HG03439 (cell line): ENCODE data around the gene STOM.

Experiments
- ATAC-seq: cut with Tn5 transposase; IDR thresholded peaks from one replicate; pipeline ENCODE4 v1.9.1; 2021; ENCODE audit warnings: mild to moderate bottlenecking, moderate library complexity; ENCODE audit not compliant: unreplicated experiment

Gene STOM

DNA sequence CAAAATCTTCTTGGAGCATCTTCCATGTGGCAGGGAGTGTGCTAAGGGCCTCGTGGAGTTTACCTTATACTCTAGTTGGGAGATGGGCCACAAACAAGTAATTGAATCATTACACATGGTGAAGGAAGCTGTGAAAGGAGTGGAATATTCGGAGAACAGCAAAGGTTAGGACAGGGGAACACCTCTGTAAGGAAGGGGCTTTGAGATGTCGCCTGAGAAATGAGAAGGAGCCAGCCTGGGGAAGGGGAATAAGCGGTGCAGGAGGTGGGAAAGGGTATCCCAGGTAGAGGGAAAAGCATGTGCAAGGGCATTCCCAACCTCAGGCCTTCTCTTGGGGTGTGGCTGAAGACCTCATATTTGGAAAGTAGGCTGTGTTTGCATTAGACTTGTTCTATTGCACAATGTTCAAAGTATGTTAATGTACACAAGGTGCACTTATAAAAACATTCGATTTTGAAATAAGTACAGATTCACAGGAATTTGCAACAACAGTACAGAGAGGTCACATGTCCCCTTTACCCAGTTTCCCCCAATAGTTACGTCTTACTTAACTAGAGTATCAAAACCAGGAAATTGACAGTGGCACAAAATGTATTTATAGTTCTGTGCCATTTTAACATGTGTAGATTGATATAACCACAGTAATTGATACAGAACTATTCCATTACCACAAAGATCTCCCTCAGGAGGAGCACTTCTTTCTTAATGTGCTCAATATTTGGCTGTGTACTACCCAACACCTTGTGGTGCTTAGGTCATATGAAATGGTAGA, 2.4 kb upstream of the STOM start:
- ATAC-seq: no peak

GRCh38 chr9:121371495-121372061, 1.5 kb upstream of the STOM start:
- no peak for ATAC-seq

DNA sequence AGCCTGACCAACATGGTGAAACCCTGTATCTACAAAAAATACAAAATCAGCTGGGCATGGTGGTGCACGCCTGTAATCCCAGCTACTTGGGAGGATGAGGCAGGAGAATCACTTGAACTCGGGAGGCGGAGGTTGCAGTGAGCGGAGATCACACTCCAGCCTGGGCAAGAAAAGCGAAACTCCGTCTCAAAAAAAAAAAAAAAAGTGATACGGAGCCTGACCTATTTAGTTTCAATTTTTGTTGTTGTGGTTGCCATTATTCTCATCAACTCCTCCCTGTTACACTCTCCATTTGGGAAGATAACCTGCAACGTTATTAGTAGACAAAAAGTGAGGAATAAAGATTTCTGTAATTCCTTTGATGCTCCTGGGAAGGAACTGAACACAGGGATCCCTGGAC, 1.3 kb downstream of the STOM start:
- ATAC-seq: no peak

DNA sequence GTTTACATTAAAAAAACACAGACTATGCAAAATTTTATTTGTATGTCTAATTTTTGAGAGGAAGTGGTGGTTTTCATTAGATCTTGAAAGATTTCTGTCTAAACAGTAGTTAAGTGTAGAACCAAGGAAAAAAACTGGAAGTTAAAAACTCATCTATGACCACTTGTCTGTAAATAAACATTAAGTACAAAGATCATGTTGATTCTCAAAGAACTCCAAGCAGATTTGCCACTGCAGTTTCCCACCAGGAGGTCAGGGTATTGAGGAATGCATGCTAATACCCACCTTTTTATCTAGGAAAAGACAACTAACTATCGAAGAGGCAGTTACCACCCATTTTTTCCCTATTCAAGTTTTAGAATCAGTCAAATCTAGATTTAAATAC, 1.9 kb downstream of the STOM start:
- no peak for ATAC-seq

GRCh38 chr9:121367306-121368137, 2.5 kb downstream of the STOM start:
- no peak for ATAC-seq

DNA sequence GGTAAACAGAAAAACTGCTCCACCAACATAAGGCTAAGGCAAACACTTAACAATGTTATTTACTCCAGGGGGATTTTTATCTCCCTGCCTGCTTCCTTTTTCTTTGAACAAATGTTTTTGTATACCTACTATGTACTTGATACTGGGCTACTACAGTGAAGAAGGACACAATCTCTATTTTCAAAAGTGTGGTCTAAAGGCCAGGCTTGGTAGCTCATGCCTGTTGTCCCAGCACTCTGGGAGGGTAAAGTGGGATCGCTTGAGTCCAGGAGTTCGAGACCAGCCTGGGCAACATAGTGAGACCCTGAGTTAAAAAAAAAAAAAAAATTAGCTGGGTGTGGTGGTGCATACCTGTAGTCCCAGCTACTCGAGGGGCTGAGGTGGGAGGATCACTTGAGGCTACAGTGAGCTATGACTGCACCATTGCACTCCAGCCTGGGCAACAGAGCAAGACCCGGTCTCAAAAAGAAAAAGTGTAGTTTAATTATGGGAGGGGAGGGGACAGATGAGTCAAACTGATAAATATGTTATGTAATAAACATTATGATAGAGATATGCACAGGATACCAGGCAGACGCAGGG, 3.3 kb downstream of the STOM start:
- ATAC-seq: no peak

DNA sequence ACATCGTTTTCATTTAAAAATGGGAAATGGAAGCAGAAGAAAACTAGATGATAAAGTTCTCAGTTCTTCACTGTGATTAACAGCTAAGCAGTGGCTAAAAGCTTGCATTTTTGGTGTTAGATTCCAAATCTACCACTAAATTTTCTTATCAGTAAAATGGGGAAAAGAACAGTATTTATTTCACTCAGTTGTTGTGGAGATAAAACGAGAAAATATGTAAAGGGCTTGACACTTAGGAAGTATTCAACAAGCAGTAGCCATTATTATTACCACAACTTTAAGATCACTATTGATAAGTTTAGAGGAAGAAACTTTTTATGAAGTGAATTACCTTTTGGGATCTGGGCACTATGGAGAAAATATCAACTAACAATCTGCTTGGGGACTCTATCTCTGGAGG, 4.5 kb downstream of the STOM start:
- no peak for ATAC-seq

GRCh38 chr9:121364886-121365285, 5.2 kb downstream of the STOM start:
- no peak for ATAC-seq

DNA sequence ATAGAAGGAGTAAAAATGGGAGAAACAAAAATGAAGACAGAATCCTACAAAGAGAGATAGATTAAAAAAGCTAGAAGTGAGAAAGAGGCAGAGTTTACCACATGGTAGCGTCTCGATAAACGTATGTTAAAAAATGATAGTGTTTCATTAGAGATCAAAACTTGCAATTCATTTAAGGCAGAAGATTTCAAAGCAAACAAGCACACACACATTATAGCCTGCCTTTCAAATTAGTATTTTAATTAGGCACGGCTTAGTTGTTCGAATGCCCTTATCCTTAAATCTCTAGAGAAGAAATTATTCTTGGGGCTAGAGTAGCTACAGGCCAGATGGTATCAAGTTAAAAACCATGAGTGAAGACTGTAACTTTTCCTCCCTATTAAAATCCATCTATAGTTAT, 6.0 kb downstream of the STOM start:
- no peak for ATAC-seq

DNA sequence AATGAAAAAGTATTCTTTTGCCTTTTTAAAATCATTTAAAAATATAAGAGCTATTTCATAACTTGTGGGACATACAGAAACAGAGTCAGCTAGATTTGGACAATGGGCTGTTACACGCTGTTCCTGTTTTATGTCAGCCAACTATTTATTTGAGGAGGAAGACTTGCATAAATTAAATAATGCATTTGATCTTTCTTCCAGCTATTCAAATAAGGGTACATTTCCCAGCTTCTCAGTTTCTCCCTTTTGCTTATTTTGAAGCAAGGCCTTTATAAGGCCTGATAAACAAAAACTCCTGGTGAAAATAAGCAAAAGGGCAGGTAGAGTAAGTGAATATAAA, 6.5 kb downstream of the STOM start:
- ATAC-seq: no peak

GRCh38 chr9:121362813-121363621, 7.0 kb downstream of the STOM start:
- no peak for ATAC-seq

- ATAC-seq: no peak
Measured at GRCh38 chr9:121360601-121361374, 9.3 kb downstream of the STOM start.

- no peak for ATAC-seq
Measured at GRCh38 chr9:121359351-121360294, 10.4 kb downstream of the STOM start.

- no peak for ATAC-seq
Measured at GRCh38 chr9:121358751-121359150, 11.3 kb downstream of the STOM start.

- ATAC-seq: no peak
Measured at GRCh38 chr9:121357011-121357410, 13.0 kb downstream of the STOM start.

- no peak for ATAC-seq
Measured at GRCh38 chr9:121354762-121355161, 15.3 kb downstream of the STOM start.

DNA sequence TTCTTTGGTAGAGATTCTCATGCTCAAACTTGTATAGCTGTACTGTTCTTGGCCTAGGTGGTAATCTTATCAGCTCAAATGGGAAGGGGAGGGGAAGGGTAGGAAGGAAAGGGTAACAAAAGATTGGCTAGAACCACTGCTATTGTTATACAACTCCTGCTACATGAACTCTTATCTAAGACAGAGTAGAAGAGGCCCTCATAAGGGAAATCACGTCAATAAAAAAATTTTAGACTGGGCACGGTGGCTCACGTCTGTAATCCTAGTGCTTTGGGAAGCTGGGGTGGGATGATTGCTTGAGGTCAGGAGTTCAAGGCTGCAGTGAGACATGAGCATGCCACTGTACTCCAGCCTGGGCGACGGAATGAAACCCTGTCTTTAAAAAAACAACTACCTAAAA, 15.9 kb downstream of the STOM start:
- ATAC-seq: no peak

DNA sequence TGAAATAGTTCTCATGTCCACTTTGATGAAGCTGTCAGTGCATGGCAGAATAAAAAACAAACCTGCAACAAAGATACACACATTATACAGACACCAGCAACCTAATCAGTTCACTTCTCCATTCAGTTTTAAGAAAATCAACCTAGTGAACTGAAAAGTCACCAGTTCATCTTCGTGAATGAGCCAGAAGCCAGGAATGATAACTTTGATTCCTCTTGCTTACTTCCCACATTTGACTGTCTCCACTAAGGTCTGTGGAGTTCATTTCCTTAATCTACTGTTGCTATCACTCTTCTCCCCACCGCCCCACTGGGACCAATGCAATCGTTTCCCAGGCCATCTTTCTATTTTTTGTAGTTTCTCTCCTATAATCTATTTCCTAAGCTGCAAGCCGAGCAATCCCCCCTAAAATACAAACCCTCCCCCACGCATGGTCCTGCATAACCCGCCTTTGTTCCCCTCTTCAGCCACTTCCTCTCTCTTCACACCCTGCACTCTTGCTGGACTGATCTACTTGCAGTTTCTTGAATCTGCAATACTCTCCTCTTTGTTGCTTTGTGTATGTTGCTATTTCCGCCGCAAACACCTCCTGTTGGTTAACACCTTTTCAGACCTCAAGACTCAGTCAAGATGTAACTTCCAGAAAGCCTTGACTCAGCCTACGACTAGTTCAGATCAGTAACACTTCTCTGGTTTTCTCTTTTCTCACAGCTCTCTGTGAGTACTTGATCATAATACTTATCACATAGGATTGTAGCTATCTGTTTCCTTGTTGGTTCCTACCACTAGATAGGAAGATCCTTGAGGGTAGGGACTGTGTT, 16.6 kb downstream of the STOM start:
- ATAC-seq: peak; percentile 98
